ENCODE measurements around the gene AEBP2. TPM values are rescaled to one million over a fixed set of nuclear protein-coding genes. Genes with fewer than 3 reads are reported as not detected.

Gene AEBP2
- total RNA-seq, 1 donor from 2014 or later: 8.9 TPM

DNA sequence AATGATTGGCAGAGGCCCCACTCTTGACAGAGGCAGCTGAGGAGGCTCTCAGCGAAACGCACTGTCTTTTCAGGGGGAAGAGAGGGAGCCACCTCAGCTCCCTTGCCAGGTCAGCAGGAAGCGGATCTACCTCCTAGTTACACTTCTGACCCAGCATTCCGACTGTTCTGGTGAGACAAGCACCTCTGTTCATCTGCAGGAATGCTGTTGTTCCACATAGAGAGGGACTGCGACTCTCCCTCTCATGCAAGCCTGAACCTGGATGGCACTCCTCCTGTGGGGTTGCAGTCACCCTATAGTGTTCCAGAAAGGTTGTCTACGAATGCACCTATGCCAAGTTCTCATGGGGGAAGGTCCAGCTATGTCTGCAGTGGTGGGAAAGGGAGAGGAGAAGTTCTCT is 37.1 kb upstream of the AEBP2 start:
- DNase-seq (ENCODE audit: low read depth): no peak
- TF ChIP-seq, protein P1, sequence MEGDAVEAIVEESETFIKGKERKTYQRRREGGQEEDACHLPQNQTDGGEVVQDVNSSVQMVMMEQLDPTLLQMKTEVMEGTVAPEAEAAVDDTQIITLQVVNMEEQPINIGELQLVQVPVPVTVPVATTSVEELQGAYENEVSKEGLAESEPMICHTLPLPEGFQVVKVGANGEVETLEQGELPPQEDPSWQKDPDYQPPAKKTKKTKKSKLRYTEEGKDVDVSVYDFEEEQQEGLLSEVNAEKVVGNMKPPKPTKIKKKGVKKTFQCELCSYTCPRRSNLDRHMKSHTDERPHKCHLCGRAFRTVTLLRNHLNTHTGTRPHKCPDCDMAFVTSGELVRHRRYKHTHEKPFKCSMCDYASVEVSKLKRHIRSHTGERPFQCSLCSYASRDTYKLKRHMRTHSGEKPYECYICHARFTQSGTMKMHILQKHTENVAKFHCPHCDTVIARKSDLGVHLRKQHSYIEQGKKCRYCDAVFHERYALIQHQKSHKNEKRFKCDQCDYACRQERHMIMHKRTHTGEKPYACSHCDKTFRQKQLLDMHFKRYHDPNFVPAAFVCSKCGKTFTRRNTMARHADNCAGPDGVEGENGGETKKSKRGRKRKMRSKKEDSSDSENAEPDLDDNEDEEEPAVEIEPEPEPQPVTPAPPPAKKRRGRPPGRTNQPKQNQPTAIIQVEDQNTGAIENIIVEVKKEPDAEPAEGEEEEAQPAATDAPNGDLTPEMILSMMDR (conservative IDR thresholded peaks at IDR 0.05; ENCODE audit: low read depth, low read length): no peak
- H3K4me3 ChIP-seq (ENCODE audit: low read depth, low read length): no peak overlapping the region

DNA sequence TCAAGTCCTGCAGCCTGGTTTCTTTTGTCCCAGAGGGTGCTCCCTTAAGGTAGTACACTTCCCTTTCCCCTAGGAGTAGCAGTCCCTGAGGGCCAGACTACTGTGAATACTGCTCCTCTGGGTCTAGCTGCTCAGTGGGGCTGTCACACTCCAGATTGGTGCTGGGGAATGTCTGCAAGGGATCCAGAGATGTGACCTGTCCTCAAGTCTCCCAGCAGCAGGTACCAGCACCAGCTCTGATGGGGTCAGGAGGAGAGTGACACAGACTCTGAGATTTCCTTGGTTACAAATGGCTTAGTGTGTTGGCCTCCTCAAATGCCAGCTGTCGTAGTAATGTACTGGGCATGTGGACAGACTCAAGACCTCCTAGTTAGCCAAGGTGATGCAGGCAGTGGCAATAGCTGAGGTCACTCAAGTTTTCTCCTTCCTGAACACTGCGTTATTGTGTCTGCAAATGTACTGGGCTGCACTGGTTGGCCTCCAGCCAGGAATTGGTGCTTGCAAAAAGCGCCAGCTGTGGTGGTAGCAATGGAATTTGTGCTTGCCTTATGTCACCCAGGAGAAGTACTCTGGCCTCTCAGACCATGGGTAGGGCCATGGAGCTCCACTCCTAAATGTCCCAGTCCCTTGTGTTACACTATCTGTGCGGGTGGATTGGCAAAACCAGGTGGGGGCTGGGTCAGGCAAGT is 36.4 kb upstream of the AEBP2 start:
- no peak overlapping the region for H3K4me3 ChIP-seq (ENCODE audit: low read depth, low read length)
- no peak for DNase-seq (ENCODE audit: low read depth)
- TF ChIP-seq, protein P1 (conservative IDR thresholded peaks at IDR 0.05; ENCODE audit: low read depth, low read length): no peak

DNA sequence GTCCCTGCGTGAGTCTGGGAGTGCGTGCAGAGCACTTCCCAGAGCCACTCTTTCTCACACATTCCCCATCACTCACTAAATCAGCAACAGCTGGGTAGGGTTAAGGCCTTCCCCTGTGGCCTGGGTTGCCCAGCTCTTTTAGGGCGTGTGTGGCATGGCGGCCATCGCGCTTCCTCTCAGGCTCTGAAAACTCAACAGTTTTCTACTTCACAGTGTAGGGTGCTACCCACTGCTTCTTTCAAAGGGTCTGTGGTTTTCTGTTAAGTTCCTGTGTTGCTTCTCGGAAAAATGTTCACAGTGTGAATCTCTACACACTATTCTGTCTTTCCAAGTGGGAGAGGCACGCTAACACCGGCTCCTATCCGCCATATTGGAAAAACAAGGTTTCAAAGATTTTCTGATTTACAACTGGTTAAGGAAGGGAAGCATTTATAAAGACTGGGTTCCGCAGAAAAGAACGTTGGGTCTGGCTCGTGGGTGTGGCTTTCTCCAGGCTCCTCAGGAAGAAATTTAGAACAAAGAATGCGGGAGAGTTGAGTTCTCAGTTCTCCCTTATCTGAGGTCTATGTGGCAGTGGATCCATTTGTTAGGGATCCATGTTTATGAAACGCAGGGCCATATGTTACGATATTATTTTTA is 34.9 kb upstream of the AEBP2 start:
- TF ChIP-seq, protein P1 (conservative IDR thresholded peaks at IDR 0.05; ENCODE audit: low read depth, low read length): no peak
- H3K4me3 ChIP-seq (ENCODE audit: low read depth, low read length): no peak overlapping the region
- DNase-seq (ENCODE audit: low read depth): no peak

DNA sequence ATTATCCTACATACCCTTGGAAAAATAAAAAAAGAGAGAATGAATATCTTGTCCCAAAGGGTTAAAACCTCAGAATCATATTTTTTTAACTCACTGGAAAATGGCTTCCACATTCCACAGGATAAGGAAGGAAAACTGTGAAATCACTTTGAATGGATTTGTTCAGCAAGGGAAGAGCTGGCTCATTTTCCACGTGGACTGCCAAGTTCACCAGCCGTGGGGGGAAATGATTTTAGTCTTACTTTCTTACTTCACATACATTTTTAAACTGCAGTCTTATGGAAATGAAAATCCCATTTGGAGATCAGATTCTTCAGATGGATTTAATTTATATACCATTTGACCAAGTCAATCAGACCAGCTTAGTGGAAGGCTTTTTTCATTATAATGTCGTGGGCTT is 29.9 kb upstream of the AEBP2 start:
- no peak overlapping the region for H3K4me3 ChIP-seq (ENCODE audit: low read depth, low read length)
- DNase-seq (ENCODE audit: low read depth): no peak
- TF ChIP-seq, protein P1 (conservative IDR thresholded peaks at IDR 0.05; ENCODE audit: low read depth, low read length): no peak

DNA sequence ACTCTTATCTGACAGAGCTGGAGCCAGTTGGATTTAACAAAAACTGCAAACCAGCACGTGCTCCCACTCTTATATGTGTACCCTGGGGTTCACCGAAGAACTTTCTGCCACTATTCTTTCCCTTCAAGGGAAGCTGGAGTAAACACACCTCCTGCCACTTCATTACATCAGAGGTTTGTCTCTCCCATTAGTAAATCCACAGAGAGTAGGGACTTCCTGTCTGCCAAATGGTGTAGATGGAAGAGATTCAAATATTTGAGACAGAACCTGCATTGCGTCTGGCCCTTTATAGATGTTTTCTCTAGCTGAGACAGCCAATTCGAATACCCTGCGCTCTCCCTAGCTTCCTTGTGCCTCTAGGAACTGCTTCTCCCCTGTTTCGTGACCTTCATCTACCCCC is 29.1 kb upstream of the AEBP2 start:
- DNase-seq (ENCODE audit: low read depth): no peak
- no peak overlapping the region for H3K4me3 ChIP-seq (ENCODE audit: low read depth, low read length)
- TF ChIP-seq, protein P1 (conservative IDR thresholded peaks at IDR 0.05; ENCODE audit: low read depth, low read length): no peak

DNA sequence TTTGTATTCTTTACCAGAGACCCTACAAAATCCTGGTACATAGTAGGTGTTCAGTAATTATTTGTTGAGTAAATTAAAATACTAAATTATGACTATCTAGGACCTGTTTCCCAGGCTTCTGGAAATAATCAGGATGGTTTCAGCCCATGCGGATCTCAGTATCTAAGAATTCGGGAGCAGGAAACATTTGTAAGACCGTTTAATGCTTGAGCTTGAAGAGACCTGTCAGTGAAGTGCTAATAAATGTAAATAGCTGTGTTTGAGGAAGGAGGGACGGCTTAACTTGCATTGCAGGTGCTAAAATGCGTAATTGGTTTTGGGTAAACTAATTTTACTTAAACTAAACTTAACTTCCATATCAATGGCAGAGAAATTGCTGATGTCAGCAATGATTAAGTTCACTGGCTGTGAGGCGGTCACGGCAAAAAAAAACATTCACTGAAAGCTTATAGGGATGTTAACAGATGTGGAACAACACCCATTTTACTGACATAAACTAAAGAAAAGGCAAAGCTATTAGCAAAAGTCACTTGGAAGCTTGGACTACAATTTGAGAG is 28.6 kb upstream of the AEBP2 start:
- TF ChIP-seq, protein P1 (conservative IDR thresholded peaks at IDR 0.05; ENCODE audit: low read depth, low read length): no peak
- H3K4me3 ChIP-seq (ENCODE audit: low read depth, low read length): no peak overlapping the region
- no peak for DNase-seq (ENCODE audit: low read depth)

Data from epithelial cell of proximal tubule (primary cell).